ENCODE data around the gene LDLR.

- TF ChIP-seq CTCF (IDR thresholded peaks at IDR 0.05): peak in 1 of 4 experiments; percentile 19
- TF ChIP-seq POLR2A (IDR thresholded peaks at IDR 0.05): no peak
Observed at GRCh38 chr19:11159598-11160439, 70.6 kb downstream of the LDLR start.

Measured in sigmoid colon (tissue), 3 donors.